DND-41 (cell line): ENCODE data around the gene RCBTB2.

Source experiments
- EZH2 ChIP-seq: IDR thresholded peaks from 3 replicates; pipeline ENCODE4 v1.6.1; 2012; ENCODE audit warnings: borderline replicate concordance, low read depth, mild to moderate bottlenecking, moderate library complexity, low read length, inconsistent platforms; ENCODE audit not compliant: severe bottlenecking
- TF ChIP-seq, protein P1 (sequence below): IDR thresholded peaks from 2 replicates; pipeline ENCODE4 v1.5.1; 2012; ENCODE audit warnings: borderline replicate concordance, low read length, moderate library complexity, mild to moderate bottlenecking; ENCODE audit not compliant: poor library complexity, severe bottlenecking; ENCODE audit errors: extremely low read depth

GRCh38 chr13:48534911-48535501, 2.1 kb upstream of the RCBTB2 start:
- TF ChIP-seq, protein P1, sequence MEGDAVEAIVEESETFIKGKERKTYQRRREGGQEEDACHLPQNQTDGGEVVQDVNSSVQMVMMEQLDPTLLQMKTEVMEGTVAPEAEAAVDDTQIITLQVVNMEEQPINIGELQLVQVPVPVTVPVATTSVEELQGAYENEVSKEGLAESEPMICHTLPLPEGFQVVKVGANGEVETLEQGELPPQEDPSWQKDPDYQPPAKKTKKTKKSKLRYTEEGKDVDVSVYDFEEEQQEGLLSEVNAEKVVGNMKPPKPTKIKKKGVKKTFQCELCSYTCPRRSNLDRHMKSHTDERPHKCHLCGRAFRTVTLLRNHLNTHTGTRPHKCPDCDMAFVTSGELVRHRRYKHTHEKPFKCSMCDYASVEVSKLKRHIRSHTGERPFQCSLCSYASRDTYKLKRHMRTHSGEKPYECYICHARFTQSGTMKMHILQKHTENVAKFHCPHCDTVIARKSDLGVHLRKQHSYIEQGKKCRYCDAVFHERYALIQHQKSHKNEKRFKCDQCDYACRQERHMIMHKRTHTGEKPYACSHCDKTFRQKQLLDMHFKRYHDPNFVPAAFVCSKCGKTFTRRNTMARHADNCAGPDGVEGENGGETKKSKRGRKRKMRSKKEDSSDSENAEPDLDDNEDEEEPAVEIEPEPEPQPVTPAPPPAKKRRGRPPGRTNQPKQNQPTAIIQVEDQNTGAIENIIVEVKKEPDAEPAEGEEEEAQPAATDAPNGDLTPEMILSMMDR = no peak
- no peak for TF ChIP-seq EZH2
